Endothelial cell (in vitro differentiated cells): ENCODE results near the gene ELAPOR1. TPM values are rescaled to one million over a fixed set of nuclear protein-coding genes. Genes with fewer than 3 reads are reported as not detected.

Source experiments
- DNase-seq: peaks from one replicate; pipeline ENCODE4 v3.0.0; 2021; ENCODE audit warnings: low spot score
- H3K27ac Mint-ChIP-seq: one replicate; pipeline ENCODE4 v1.8.0; 2021; ENCODE audit warnings: mixed read lengths, inconsistent platforms; ENCODE audit not compliant: unreplicated experiment
- H3K27me3 Mint-ChIP-seq: one replicate; pipeline ENCODE4 v1.8.0; 2021; ENCODE audit warnings: mild to moderate bottlenecking, moderate library complexity, mixed read lengths, inconsistent platforms; ENCODE audit not compliant: unreplicated experiment
- H3K36me3 Mint-ChIP-seq: one replicate; pipeline ENCODE4 v1.8.0; 2021; ENCODE audit warnings: mild to moderate bottlenecking, low read depth, mixed read lengths, inconsistent platforms; ENCODE audit not compliant: unreplicated experiment
- H3K4me1 Mint-ChIP-seq: one replicate; pipeline ENCODE4 v1.8.0; 2021; ENCODE audit warnings: mild to moderate bottlenecking, mixed read lengths, inconsistent platforms; ENCODE audit not compliant: unreplicated experiment
- H3K4me3 Mint-ChIP-seq: one replicate; pipeline ENCODE4 v1.8.0; 2021; ENCODE audit warnings: mild to moderate bottlenecking, mixed read lengths, inconsistent platforms; ENCODE audit not compliant: unreplicated experiment
- H3K9me3 Mint-ChIP-seq: one replicate; pipeline ENCODE4 v1.8.0; 2021; ENCODE audit warnings: mixed read lengths, inconsistent platforms; ENCODE audit not compliant: unreplicated experiment
- total RNA-seq: library from RNA; stranded (reverse); fragmentation: NEBNext Ultra II Directional; extraction: Animal tissue kit (Norgen Biotek cat#: 25700); gene quantifications from one replicate; pipeline ENCODE4 v1.2.1, GENCODE V29; 2021; ENCODE audit not compliant: unreplicated experiment
- TF ChIP-seq, protein P1 (sequence below): fragments of 200-600 bp; sonication (generic); IDR thresholded peaks from one replicate; pipeline ENCODE4 v1.5.0; 2021; ENCODE audit warnings: antibody characterized with exemption; ENCODE audit not compliant: unreplicated experiment

The ELAPOR1 gene
- total RNA-seq, 1 donor from 2014 or later = 0.26 TPM

DNA sequence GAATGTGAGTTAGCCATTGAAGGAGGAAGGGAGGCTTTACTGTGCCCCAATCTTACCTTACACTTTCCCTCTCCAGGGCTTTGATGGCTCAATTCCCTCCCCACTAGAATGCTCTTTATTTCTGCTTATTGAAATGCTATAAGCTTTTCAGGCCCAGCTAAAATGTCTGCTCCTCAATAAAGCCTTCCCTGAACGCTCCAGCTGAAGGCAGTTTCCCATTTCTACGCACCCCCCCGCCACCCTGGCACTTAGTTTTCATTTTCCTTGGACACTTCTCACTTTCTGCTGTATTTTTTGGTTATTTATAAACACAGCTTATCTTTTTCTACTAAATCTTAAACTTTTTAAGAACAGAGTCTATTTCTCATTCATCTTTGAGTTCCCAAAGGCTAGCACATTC, 30.4 kb upstream of the ELAPOR1 start:
- no peak overlapping the region for H3K27ac Mint-ChIP-seq
- peaks cover 1% of the 10 kb centered on the region for H3K27me3 Mint-ChIP-seq
- no peak overlapping the region for H3K4me3 Mint-ChIP-seq
- H3K4me1 Mint-ChIP-seq = peaks cover 8% of the 10 kb centered on the region
- no peak for DNase-seq
- TF ChIP-seq, protein P1, sequence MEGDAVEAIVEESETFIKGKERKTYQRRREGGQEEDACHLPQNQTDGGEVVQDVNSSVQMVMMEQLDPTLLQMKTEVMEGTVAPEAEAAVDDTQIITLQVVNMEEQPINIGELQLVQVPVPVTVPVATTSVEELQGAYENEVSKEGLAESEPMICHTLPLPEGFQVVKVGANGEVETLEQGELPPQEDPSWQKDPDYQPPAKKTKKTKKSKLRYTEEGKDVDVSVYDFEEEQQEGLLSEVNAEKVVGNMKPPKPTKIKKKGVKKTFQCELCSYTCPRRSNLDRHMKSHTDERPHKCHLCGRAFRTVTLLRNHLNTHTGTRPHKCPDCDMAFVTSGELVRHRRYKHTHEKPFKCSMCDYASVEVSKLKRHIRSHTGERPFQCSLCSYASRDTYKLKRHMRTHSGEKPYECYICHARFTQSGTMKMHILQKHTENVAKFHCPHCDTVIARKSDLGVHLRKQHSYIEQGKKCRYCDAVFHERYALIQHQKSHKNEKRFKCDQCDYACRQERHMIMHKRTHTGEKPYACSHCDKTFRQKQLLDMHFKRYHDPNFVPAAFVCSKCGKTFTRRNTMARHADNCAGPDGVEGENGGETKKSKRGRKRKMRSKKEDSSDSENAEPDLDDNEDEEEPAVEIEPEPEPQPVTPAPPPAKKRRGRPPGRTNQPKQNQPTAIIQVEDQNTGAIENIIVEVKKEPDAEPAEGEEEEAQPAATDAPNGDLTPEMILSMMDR = no peak
- no peaks in the 10 kb centered on the region for H3K9me3 Mint-ChIP-seq
- H3K36me3 Mint-ChIP-seq = no peaks in the 10 kb centered on the region

DNA sequence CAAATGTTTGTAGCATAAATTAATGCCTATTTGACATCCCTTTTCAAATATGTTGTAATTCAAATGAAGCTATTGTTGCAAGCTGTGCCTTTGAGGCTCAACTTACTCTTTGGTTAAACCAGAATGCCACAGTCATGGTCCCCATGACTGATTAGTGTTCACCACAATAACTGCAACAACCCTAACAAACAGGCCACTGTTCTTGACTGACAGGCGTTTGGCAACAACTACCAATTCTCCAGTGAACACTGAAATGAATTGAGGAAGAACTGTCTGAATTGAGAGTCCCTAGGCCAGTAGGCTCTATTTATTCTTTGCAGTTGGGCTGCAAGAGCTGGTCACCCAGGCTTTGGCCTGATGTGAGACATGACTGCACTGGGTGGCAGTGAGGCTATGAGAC, 30.0 kb upstream of the ELAPOR1 start:
- no peak for DNase-seq
- Mint-ChIP-seq H3K4me1 (peaks cover 9% of the 10 kb centered on the region), H3K27me3 (peaks cover 1% of the 10 kb centered on the region), H3K4me3 (no peak overlapping the region), H3K36me3 (peaks cover under 1% of the 10 kb centered on the region), H3K9me3 (no peaks in the 10 kb centered on the region), H3K27ac (no peak overlapping the region)
- TF ChIP-seq, protein P1 = no peak

DNA sequence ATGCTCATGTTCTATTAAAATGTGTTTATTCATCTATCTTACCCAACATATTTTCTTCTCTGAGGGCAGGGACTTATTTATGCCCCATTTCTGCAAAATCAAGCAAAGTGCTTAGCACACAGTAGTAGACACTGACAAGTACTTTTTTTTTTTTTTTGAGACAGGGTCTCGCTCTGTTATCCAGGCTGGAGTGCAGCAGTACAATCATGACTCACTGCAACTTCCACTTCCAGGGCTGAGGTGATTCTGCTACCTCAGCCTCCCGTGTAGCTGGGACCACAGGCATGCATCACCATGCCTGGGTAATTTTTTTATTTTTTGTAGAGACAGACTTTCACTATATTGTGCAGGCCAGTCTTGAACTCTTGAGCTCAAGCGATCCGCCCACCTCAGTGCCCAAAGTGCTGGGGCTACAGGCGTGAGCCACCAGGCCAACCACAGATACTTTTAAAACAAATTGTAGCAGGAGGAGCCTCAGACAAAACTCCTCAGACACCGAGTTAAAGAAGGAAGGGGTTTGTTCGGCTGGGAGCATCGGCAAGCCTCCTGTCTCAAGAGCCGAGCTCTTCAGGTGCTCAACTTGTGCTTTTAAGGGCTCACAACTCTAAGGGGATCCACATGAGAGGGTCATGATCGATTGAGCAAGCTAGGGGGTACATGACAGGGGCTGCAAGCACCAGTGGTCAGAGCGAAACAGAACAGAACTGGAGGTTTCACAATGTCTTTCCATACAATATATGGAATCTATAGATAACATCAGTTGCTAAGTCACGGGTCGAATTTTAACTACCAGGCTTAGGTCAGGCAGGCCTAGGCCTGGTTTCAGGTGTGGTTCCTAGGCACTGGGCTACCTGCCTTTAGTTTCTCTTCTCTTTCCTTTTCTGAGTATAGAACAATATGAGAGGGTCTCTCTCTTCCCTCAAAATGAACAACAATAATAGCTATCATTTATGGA, 29.1 kb upstream of the ELAPOR1 start:
- Mint-ChIP-seq H3K4me1 (peaks cover 17% of the 10 kb centered on the region), H3K9me3 (no peaks in the 10 kb centered on the region), H3K27me3 (peaks cover 5% of the 10 kb centered on the region), H3K27ac (no peak overlapping the region), H3K4me3 (no peak overlapping the region), H3K36me3 (peaks cover 8% of the 10 kb centered on the region)
- no peak for DNase-seq
- TF ChIP-seq, protein P1 = no peak

DNA sequence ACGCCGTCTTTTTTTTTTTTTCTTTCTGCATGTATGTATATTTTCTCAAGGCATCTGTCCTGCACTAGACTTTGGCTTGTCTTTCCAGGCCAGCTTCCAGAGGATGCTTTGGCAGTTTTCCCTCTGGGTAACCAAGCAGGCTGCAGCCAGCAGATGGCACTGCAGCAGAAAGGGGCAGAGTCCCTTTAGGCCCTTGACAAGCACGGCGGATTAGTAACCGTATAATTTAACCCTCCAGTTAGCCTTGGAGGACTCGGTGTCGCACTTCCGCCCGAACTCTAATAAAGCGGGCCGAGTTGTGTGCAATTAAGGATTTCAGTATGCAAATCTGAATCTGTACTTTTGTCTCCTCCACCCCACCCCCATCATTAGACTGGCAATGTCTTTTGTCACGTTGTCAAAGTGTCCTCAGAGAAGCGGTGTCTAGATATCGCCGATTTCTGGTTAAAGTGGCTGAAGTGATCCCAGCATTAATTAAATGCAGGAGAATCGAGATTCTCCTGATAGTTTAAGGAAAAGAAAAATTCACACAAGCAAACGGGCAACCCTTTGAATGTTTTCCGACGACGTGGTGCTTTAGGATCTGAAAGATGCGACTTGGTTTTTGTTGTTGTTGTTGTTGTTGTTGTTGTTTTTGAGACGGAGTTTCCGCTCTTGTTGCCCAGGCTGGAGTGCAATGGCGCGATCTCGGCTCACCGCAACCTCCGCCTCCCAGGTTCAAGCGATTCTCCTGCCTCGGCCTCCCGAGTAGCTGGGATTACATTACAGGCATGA, 24.5 kb upstream of the ELAPOR1 start:
- H3K4me3 Mint-ChIP-seq = peak overlapping the region; percentile 99
- peaks cover 37% of the 10 kb centered on the region for H3K4me1 Mint-ChIP-seq
- DNase-seq = peak; percentile 72
- TF ChIP-seq, protein P1 = peak; percentile 57
- peaks cover 4% of the 10 kb centered on the region for H3K27me3 Mint-ChIP-seq
- H3K36me3 Mint-ChIP-seq = peaks cover 16% of the 10 kb centered on the region
- peak overlapping the region; percentile 88 for H3K27ac Mint-ChIP-seq
- H3K9me3 Mint-ChIP-seq = no peaks in the 10 kb centered on the region
